ENCODE data around the gene LSM11.
"Not testable (repeated sequence)": the region's sequence is repeated elsewhere in the genome, so short reads cannot be mapped to it uniquely, and the experiment has no call there.

DNA sequence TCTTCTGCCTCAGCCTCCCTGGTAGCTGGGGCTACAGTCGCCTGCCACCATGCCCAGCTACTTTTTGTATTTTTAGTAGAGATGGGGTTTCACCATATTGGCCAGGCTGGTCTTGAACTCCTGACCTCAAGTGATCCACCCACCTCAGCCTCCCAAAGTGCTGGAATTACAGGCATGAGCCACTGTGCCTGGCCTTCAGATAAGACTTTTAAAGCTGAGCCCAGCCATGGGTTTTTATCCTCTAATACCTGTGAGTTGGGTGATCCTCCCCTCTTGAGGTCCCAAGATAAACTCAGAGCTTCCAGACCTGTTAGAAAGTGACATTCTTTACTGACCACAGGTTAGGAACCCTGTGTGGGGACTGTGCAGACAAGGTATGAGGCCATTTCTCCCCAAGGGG is 15.7 kb upstream of the LSM11 start:
- TF ChIP-seq, protein P1, sequence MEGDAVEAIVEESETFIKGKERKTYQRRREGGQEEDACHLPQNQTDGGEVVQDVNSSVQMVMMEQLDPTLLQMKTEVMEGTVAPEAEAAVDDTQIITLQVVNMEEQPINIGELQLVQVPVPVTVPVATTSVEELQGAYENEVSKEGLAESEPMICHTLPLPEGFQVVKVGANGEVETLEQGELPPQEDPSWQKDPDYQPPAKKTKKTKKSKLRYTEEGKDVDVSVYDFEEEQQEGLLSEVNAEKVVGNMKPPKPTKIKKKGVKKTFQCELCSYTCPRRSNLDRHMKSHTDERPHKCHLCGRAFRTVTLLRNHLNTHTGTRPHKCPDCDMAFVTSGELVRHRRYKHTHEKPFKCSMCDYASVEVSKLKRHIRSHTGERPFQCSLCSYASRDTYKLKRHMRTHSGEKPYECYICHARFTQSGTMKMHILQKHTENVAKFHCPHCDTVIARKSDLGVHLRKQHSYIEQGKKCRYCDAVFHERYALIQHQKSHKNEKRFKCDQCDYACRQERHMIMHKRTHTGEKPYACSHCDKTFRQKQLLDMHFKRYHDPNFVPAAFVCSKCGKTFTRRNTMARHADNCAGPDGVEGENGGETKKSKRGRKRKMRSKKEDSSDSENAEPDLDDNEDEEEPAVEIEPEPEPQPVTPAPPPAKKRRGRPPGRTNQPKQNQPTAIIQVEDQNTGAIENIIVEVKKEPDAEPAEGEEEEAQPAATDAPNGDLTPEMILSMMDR (conservative IDR thresholded peaks at IDR 0.05; ENCODE audit: low read length), result not testable (repeated sequence)
- TF ChIP-seq EZH2phosphoT487 (IDR thresholded peaks at IDR 0.05; ENCODE audit: borderline replicate concordance), result not testable (repeated sequence)

Data from Loucy (cell line).